PC-9 (cell line): ENCODE data around the gene THSD7B. TPM values are rescaled to one million over a fixed set of nuclear protein-coding genes. Genes with fewer than 3 reads are reported as not detected.

Experiments
- BruUV-seq: library from RNA; stranded (reverse); fragments of 400-500 nt; replicated peaks from 2 replicates; lab custom pipeline; 2021; lab: Mats Ljungman, UMichigan
- CTCF ChIA-PET: fragments of 300-600 bp; sonication (Branson Sonifier 250); formaldehyde crosslinking; loops from one replicate; lab custom pipeline; 2022; ENCODE audit warnings: antibody characterized with exemption; lab: Charles Lee
- POLR2A ChIA-PET: fragments of 300-600 bp; sonication (Branson Sonifier 250); formaldehyde crosslinking; loops from one replicate; lab custom pipeline; 2022; ENCODE audit warnings: antibody characterized with exemption; ENCODE audit not compliant: unreplicated experiment; lab: Charles Lee
- DNase-seq, 2 experiments: peaks; one replicate each; pipeline versions ENCODE4 v3.0.0 to v3.0.0-alpha.2; 2015 to 2022; ENCODE audit warnings: mixed read lengths in 1 of 2
- H2AFZ ChIP-seq: fragments of 200-600 bp; sonication (generic); 2 replicates; pipeline ENCODE4 v1.8.1; 2017; ENCODE audit warnings: antibody characterized with exemption
- H3F3A ChIP-seq: fragments of 200-600 bp; sonication (generic); 2 replicates; pipeline ENCODE4 v1.8.1; 2017; ENCODE audit warnings: antibody characterized with exemption, mild to moderate bottlenecking, low read depth; ENCODE audit not compliant: insufficient read depth
- H3K27ac ChIP-seq: fragments of 200-600 bp; sonication (generic); 2 replicates; pipeline ENCODE4 v1.6.1; 2016; ENCODE audit warnings: mixed run types
- H3K27me3 ChIP-seq: fragments of 200-600 bp; sonication (generic); 2 replicates; pipeline ENCODE4 v1.6.1; 2016; ENCODE audit warnings: low read depth, mixed run types; ENCODE audit not compliant: insufficient read depth
- H3K36me3 ChIP-seq: fragments of 200-600 bp; sonication (generic); 2 replicates; pipeline ENCODE4 v1.6.1; 2016; ENCODE audit warnings: low read depth, mixed run types
- H3K4me1 ChIP-seq: fragments of 200-600 bp; sonication (generic); replicated peaks from 2 replicates; pipeline ENCODE4 v1.6.1; 2016; ENCODE audit warnings: mixed run types; ENCODE audit not compliant: insufficient read depth
- H3K4me2 ChIP-seq: fragments of 200-600 bp; sonication (generic); 2 replicates; pipeline ENCODE4 v1.6.1; 2017; ENCODE audit warnings: mixed run types
- H3K4me3 ChIP-seq: fragments of 200-600 bp; sonication (generic); 2 replicates; pipeline ENCODE4 v1.6.1; 2016; ENCODE audit warnings: mixed run types
- H3K79me2 ChIP-seq: fragments of 200-600 bp; sonication (generic); 2 replicates; pipeline ENCODE4 v1.6.1; 2017; ENCODE audit warnings: low read depth, mixed run types
- H3K9me2 ChIP-seq: fragments of 200-600 bp; sonication (generic); 2 replicates; pipeline ENCODE4 v1.8.1; 2017; ENCODE audit warnings: mild to moderate bottlenecking; ENCODE audit not compliant: insufficient read depth
- H3K9me3 ChIP-seq: fragments of 200-600 bp; sonication (generic); 2 replicates; pipeline ENCODE4 v1.8.1; 2016; ENCODE audit warnings: low read depth; ENCODE audit not compliant: insufficient read depth
- H4K20me1 ChIP-seq: fragments of 200-600 bp; sonication (generic); 2 replicates; pipeline ENCODE4 v1.8.1; 2017; ENCODE audit not compliant: insufficient read depth
- EZH2 ChIP-seq: fragments of 200-600 bp; sonication (generic); IDR thresholded peaks from 2 replicates; pipeline ENCODE4 v1.8.0; 2017; ENCODE audit warnings: antibody characterized with exemption, low read depth
- intact Hi-C: fragments of 100-400 bp; cut with micrococcal nuclease; formaldehyde crosslinking; loops from one replicate; pipeline ENCODE4 v1.10.0; 2022; ENCODE audit not compliant: unreplicated experiment
- total RNA-seq: library from RNA; stranded (reverse); gene quantifications from 2 replicates; pipeline ENCODE4 v1.2.3, GENCODE V29; 2021
- TF ChIP-seq, protein P1 (sequence below): fragments of 200-600 bp; sonication (generic); conservative IDR thresholded peaks from 2 replicates; pipeline ENCODE4 v1.6.1; 2017; ENCODE audit warnings: mixed run types, antibody characterized with exemption, mild to moderate bottlenecking, moderate library complexity

The THSD7B gene
- total RNA-seq, 1 experiment from 2014 or later = not detected

DNA sequence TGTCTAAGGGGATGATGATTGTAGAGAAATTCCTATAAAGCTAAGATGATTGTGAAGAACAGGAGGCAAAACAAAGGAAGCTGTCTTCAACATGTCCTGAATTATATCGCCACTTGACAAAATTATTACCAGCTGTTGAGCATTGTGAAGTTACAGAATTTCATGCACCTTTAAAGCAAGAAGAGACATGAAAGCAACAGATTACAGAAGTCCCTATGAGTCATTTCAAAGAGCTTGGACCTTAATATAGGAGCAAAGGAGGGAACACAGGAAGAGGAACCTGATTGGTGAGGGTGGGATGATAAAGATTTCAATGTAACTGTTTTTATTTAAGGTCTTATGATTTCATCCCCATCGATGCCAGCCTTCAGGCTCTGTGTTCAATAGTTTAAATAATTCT is 672.0 kb downstream of the THSD7B start:
- no peaks in the 10 kb centered on the region for H3K4me1 ChIP-seq
- no peak for TF ChIP-seq EZH2
- TF ChIP-seq, protein P1, sequence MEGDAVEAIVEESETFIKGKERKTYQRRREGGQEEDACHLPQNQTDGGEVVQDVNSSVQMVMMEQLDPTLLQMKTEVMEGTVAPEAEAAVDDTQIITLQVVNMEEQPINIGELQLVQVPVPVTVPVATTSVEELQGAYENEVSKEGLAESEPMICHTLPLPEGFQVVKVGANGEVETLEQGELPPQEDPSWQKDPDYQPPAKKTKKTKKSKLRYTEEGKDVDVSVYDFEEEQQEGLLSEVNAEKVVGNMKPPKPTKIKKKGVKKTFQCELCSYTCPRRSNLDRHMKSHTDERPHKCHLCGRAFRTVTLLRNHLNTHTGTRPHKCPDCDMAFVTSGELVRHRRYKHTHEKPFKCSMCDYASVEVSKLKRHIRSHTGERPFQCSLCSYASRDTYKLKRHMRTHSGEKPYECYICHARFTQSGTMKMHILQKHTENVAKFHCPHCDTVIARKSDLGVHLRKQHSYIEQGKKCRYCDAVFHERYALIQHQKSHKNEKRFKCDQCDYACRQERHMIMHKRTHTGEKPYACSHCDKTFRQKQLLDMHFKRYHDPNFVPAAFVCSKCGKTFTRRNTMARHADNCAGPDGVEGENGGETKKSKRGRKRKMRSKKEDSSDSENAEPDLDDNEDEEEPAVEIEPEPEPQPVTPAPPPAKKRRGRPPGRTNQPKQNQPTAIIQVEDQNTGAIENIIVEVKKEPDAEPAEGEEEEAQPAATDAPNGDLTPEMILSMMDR = no peak
- CTCF ChIA-PET = no interaction called here
- BruUV-seq = no TSS peak
- intact Hi-C loops = no loop called here
- DNase-seq = no peak
- no peaks in the 10 kb centered on the region for H3K79me2 ChIP-seq
- H2AFZ ChIP-seq = no peak overlapping the region
- no peaks in the 10 kb centered on the region for H3K27me3 ChIP-seq
- no peak overlapping the region for H3K4me3 ChIP-seq
- H3K36me3 ChIP-seq = no peaks in the 10 kb centered on the region
- no peaks in the 10 kb centered on the region for H3F3A ChIP-seq
- H3K9me2 ChIP-seq = no peaks in the 10 kb centered on the region
- H3K9me3 ChIP-seq = no peaks in the 10 kb centered on the region
- H3K27ac ChIP-seq = no peak overlapping the region
- no peaks in the 10 kb centered on the region for H4K20me1 ChIP-seq
- POLR2A ChIA-PET = no interaction called here
- H3K4me2 ChIP-seq = no peak overlapping the region

DNA sequence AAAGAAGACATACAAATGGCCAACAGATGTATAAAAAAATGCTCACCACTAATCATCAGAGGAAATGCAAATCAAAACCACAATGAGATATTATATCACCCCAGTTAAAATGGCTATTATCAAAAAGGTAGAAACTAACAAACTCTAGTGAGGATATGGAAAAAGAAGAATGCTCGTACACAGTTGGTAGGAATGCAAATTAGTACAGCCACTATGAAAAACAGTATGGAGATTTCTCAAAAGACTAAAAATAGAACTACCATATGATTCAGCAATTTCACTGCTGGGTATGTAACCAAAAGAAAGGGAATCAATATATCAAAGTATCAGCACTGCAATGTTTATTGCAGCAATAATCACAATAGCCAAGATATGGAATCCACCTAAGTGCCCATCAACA is 679.6 kb downstream of the THSD7B start:
- Histone ChIP-seq H3F3A (no peaks in the 10 kb centered on the region), H3K4me1 (no peaks in the 10 kb centered on the region), H3K36me3 (no peaks in the 10 kb centered on the region), H3K27me3 (no peaks in the 10 kb centered on the region; the same call in 1 of the 2 replicates), H4K20me1 (no peaks in the 10 kb centered on the region), H3K27ac (no peak overlapping the region), H3K9me2 (no peaks in the 10 kb centered on the region), H3K4me3 (no peak overlapping the region), H3K79me2 (no peaks in the 10 kb centered on the region), H3K4me2 (no peak overlapping the region), H3K9me3 (no peaks in the 10 kb centered on the region), H2AFZ (no peak overlapping the region)
- no peak for DNase-seq
- BruUV-seq = no TSS peak
- CTCF ChIA-PET = no interaction called here
- POLR2A ChIA-PET = no interaction called here
- intact Hi-C loops = no loop called here
- TF ChIP-seq, protein P1 = no peak

GRCh38 chr2:137449454-137449853 is 684.1 kb downstream of the THSD7B start:
- no peaks in the 10 kb centered on the region for H3F3A ChIP-seq
- no peaks in the 10 kb centered on the region for H4K20me1 ChIP-seq
- H3K27ac ChIP-seq = no peak overlapping the region
- BruUV-seq = no TSS peak
- no peaks in the 10 kb centered on the region for H3K36me3 ChIP-seq
- CTCF ChIA-PET = no interaction called here
- H2AFZ ChIP-seq = no peak overlapping the region
- H3K4me2 ChIP-seq = no peak overlapping the region
- TF ChIP-seq EZH2 = no peak
- TF ChIP-seq, protein P1 = no peak
- no peaks in the 10 kb centered on the region for H3K4me1 ChIP-seq
- no peak overlapping the region for H3K4me3 ChIP-seq
- no peaks in the 10 kb centered on the region for H3K9me3 ChIP-seq
- intact Hi-C loops = no loop called here
- H3K79me2 ChIP-seq = no peaks in the 10 kb centered on the region
- no peaks in the 10 kb centered on the region; the same call in 1 of the 2 replicates for H3K27me3 ChIP-seq
- H3K9me2 ChIP-seq = 0 out of 2 replicates have a peak, but pooled peaks cover 4% of the 10 kb centered on the region
- POLR2A ChIA-PET = no interaction called here
- no peak for DNase-seq
